GM11168 (cell line): ENCODE data around the gene INPP5E.

Source experiments
- in situ Hi-C: fragments of 300-500 bp; cut with MboI; formaldehyde crosslinking; loops from one replicate; pipeline ENCODE4 v1.12.0; 2022; ENCODE audit warnings: low sequenced_read_pairs; ENCODE audit not compliant: unreplicated experiment

The INPP5E gene

GRCh38 chr9:136439481-136440408, at the start of gene INPP5E:
INPP5E (minus strand) TSS chr9:136439845; CDS start chr9:136439419, 426 bp downstream.
- in situ Hi-C loops: no loop called here

DNA sequence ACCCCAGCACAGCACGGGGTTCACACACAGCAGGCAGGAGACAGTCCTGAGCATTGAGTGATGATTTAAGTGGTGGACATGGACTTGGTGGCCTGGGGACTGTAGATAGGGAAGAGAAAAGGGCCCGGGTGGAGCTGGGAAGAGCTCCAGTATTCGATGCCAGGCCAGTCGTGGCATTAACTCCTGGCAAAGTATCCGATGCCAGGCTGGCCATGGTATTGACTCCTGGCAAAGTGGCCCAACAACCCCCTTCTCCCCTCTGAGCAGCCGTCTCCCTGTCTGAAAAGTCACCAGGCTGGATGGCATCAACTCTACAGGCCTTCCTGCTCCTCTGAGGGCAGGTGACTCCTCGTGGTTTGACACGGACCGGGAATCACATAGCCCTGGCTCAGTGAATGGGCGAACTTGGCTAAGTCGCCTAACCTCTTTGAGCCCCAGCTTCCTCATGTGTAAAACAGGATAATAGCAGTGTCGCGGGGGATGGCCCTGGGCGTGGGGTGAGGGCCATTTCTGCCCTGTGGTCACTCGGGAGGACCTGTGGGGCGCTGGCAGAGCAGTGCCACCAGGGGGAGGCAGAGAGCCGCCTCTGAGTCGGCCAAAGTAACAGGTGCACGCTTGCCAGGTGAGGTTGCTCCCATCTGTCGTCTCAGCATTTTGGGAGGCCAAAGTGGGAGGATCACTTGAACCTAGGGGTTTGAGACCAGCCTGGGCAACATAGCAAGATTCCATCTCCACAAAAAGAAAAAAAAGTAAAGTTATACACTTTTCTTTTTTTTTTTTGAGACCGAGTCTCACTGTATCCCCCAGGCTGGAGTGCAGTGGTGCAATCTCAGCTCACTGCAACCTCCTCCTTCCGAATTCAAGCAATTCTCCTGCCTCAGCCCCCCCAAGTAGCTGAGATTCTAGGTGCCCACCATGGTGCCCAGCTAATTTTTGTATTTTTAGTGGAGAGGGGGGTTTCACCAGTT, 48.9 kb upstream of the INPP5E start:
- in situ Hi-C loops: no loop called here

- in situ Hi-C loops: no loop called here
Measured at GRCh38 chr9:136487672-136488071, 48.0 kb upstream of the INPP5E start.

- in situ Hi-C loops: no loop called here
Measured at GRCh38 chr9:136486823-136487620, 47.4 kb upstream of the INPP5E start.

GRCh38 chr9:136486131-136486530, 46.5 kb upstream of the INPP5E start:
- in situ Hi-C loops: no loop called here

DNA sequence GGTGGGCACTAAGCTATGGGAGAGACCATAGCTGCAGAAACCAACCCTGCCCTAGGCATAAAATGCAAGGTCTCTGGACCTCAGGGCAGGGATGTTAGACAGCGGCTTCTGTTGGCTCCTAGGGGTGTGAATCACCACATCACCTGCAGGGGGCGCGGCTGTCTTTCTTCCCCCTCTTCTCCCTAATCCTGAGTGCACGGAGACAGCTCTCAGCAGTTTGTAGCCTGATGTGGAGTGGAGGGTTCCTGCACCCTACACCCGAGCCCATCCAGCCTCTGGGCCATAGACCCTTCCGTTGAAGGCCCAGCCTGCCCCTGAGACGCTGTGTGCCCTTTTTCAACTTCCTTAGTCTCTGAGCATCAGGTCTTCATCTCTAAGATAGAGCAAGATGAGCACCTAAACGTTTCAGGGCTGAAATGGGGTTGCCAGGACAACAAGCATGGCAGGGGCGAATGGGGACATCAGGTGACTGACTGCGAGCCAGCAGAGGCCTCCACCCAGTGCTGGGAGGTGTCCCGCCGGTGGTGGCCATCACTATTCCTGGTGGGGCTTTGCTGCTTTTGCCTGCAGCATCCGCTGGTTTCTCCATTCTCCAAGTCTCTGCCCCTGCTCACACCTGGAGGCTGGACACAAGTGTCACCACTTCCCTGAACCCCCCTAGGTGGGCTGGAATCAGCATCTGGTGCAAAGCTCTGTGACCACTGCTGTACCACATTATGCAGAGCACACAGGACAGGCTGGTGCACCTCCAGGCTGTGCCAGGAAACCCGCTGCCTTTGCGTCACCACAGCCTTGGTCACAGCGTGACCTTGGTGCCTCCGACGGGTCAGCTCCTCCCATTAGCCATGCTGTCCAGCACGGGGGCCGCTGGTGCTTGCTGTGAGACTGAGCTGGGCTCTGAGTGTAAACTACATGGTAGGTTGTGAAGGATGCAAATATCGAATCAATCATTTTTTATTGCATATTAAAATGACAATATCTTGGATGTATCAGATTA, 45.7 kb upstream of the INPP5E start:
- in situ Hi-C loops: no loop called here

- in situ Hi-C loops: no loop called here
Measured at GRCh38 chr9:136484153-136485048, 44.8 kb upstream of the INPP5E start.

DNA sequence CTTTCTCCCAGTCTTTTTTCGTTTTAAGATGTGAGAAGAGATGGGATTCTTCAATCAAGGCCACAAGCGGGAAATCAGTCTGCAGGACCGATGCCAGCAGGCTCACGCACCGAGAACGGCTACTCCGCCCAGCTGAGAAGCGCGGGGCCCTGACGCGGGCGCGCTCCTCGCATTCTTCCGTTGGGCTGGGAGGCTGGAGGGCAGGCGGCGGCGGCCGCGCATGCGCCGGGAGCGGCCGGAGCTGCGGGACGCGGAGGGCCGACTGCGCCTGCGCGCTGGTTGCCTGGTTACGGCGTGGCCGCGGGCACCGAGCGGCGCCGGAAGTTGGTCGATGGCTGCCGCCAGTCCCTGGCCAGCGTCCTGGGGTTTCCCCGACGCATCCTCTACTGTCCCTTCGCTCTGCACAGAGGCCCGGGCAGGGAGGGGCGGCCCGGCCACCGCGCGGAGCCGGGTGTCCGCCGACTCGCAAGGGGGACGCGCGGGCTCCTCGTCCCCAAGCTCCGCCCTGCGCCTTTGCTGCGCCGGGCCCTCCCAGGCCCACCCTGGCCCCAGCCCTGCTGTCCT, 44.0 kb upstream of the INPP5E start:
- in situ Hi-C loops: no loop called here

DNA sequence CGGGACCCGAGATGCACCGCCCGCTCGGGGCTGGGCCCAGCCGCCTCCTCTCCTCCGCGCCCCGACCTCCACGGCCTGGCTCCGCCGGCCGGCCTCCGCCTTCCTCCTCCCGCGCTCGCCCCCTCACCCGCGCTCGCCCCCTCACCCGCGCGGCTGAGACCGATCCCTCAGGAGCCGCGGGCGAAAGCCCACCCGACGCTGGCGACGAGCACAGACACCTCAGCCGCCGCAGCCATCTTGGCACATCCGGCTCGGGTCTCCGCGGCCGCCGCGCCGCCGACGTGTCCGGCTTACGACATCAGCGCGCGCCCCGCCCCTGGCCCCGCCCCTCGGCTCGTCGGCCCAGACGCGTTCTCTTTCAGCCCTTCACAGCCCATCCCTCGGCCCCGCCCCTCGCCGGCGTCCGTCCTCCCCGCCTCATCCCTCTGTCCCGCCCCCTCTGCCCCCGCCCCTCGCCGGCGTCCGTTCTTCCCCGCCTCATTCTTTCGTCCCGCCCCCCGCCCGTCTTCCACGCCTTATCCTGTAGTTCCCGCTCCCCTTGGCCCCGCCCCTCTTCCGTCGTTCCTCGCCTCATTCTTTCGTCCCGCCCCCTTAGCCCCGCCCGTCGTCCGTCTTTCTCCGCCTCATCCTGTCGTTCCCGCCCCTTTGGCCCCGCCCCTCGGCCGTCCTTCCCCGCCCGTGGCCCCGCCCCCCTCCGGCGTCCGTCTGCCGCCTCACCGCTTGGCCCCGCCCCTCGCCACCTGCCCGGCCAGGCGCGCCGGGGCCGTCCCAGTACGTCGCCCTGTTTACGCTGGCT, 43.3 kb upstream of the INPP5E start, which contains the start of gene SEC16A:
Gene SEC16A (minus strand): TSS at position 248 of the 796 bp plus-strand sequence. CDS start 5,425 bp downstream, outside the sequence.
- in situ Hi-C loops: no loop called here

GRCh38 chr9:136482046-136482792, 42.6 kb upstream of the INPP5E start:
- in situ Hi-C loops: no loop called here

GRCh38 chr9:136481558-136481957, 41.9 kb upstream of the INPP5E start:
- in situ Hi-C loops: no loop called here

- in situ Hi-C loops: no loop called here
Measured at GRCh38 chr9:136476369-136477150, 36.9 kb upstream of the INPP5E start.

GRCh38 chr9:136474974-136475865, 35.6 kb upstream of the INPP5E start:
- in situ Hi-C loops: no loop called here

DNA sequence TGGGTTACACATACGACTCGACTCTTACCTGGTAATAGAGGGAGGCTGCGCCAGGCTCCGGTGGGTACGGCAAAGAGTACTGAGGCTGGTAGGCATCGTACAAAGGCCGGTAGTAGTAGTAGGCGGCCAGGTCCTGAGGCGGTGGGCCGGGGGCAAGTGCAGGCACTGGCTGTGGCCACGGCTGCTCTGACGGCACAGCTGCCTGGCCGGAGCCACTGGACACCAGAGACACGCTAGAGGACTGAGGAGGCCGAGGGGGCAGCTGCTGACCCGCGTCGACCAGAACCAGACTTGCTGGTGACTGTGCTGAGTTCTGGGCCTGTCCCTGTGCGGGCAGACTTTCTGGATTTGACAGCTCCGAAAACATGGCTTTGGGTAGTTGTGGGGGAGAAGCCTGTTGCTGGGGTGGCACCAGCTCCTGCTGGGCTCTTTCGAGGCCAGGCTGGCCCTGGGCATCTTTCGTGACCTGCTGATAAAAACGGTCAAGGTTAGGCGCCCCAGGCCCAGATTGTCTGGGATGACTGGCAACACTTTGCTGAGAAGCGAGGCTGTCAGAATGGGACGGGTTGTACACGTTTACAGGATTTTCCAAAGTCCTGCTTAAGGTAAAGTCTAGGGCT, 34.5 kb upstream of the INPP5E start:
- in situ Hi-C loops: no loop called here
